Measurements from ENCODE around the gene CCR2.

Gene CCR2

GRCh38 chr3:46409739-46410489 lies 56.0 kb downstream of the CCR2 start:
- Histone ChIP-seq H3K4me3 (ENCODE audit: low read depth in 1 of 2, low read length in 2 of 2) (no peak overlapping the region), H3K27ac (ENCODE audit: low read depth, low read length) (no peak overlapping the region), H3K36me3 (ENCODE audit: insufficient read depth, low read length) (no peaks in the 10 kb centered on the region), H3K9me3 (ENCODE audit: low read length) (no peaks in the 10 kb centered on the region), H3K9ac (ENCODE audit: low read length) (no peak overlapping the region), H3K4me1 (ENCODE audit: insufficient read depth, low read length) (no peaks in the 10 kb centered on the region), H3K27me3 (ENCODE audit: control insufficient read depth in 1 of 2, insufficient read depth in 2 of 2, low read length in 2 of 2) (no peaks in the 10 kb centered on the region)
